GM19395 (cell line): Measurements from ENCODE around the gene CACNA1B.

Source experiments
- ATAC-seq: cut with Tn5 transposase; IDR thresholded peaks from one replicate; pipeline ENCODE4 v1.9.1; 2021; ENCODE audit warnings: mild to moderate bottlenecking, moderate library complexity; ENCODE audit not compliant: unreplicated experiment

Gene CACNA1B

DNA sequence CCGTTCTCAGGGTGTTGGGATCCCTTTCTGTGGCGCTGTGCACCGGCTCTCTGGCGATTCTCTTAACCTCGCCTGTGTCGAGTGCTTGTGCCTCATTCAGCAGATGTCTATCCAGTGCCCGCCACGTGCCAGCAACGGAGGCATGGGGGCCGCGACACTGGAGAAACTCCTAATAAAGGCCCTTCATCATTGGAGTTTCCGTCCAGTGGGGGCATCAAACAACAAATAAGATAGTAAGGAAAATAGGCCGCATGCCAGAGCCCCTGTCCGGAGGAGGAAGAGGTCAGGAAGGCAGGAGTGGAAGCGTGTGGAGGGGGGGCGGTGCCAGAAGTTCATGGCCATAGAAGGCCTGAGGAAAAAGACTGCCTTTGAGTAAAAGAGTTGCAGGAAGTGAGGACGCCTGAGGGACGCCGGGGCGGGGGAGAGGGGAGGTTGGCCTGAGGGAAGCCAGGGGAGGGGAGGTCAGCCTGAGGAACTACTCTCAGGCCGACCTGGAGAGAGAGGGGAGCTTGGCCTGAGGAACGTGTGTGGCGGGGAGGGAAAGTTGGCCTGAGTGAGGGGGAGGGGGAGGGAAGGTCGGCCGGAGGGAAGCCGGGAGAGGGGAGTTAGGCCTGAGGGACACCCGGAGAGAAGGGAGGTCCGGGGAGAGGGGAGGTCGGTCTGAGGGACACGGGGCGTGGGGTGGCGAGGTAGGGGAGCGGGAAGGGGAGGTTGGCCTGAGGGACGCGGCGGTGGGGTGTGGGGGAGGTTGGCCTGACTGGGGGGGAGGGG is 82.2 kb downstream of the CACNA1B start:
- no peak for ATAC-seq

DNA sequence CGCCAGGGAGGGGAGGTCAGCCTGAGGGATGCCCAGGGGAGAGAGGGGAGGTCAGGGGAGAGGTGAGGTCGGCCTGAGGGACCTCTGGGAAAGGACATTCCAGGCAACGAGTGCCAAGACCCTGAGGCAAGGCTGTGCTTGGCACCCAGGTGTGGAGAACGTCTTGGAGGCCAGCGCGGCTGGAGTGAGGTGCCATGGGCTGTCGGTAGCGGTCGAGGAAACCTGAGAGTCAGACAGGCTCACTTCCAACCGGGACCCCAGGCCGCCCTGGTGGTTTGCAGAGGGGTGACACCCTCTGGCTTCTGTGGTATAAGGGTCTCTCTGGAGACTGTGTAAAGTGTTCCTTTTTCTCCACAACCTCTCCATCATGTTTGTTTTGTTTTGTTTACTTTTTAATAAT is 82.9 kb downstream of the CACNA1B start:
- ATAC-seq, result no peak

- ATAC-seq, result no peak
These were observed 85.9 kb downstream of the CACNA1B start for GRCh38 chr9:137963525-137963924.

DNA sequence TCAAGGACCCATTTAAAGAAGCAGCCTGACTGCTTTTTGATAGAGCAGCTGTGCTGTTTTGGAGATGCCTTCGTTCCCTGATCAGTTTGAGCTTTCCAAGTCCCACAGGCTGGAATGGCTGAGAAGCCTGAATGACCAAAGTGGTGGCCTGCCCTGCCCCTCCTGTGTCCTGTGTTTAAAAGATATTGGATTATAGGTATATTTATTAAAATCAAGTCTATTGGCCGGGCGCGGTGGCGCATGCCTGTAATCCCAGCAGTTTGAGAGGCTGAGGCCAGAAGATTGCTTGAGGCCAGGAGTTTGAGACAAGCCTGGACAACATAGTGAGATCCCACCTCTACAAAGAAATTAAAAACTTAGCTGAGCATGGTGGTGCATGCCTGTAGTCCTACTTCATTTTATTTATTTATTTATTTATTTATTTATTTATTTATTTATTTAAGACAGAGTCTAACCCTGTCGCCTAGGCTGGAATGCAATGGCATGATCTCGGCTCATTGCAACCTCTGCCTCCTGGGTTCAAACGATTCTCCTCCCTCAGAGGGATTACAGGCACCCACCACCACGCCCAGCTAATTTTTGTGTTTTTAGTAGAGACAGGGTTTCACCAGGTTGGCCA is 87.7 kb downstream of the CACNA1B start:
- ATAC-seq, result no peak

- no peak for ATAC-seq
These were observed 89.8 kb downstream of the CACNA1B start for GRCh38 chr9:137967280-137967953.

- no peak for ATAC-seq
These were observed 90.7 kb downstream of the CACNA1B start for GRCh38 chr9:137968235-137968634.

DNA sequence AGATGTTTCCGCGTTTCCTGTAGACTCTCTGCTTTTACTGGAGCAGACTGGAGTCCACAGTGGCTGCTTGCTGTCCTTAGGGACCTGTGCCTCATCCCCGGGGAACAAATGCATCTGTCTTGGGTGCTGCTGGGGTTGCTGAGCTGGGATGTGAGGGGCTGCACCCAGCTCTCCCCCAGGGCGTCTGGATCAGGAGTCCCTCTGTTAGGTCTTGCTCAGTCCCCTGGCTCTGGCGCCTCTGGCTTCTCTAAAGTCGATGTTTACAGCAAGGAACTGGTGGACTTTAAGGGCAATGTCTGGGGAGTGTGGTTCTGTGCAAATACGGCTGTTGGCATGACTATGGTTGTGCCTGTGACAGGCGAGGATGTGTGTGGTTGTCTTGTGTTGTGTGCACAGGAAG is 91.4 kb downstream of the CACNA1B start:
- ATAC-seq, result no peak

GRCh38 chr9:137969685-137970084 is 92.1 kb downstream of the CACNA1B start:
- ATAC-seq, result no peak

GRCh38 chr9:137970098-137970497 is 92.5 kb downstream of the CACNA1B start:
- no peak for ATAC-seq

DNA sequence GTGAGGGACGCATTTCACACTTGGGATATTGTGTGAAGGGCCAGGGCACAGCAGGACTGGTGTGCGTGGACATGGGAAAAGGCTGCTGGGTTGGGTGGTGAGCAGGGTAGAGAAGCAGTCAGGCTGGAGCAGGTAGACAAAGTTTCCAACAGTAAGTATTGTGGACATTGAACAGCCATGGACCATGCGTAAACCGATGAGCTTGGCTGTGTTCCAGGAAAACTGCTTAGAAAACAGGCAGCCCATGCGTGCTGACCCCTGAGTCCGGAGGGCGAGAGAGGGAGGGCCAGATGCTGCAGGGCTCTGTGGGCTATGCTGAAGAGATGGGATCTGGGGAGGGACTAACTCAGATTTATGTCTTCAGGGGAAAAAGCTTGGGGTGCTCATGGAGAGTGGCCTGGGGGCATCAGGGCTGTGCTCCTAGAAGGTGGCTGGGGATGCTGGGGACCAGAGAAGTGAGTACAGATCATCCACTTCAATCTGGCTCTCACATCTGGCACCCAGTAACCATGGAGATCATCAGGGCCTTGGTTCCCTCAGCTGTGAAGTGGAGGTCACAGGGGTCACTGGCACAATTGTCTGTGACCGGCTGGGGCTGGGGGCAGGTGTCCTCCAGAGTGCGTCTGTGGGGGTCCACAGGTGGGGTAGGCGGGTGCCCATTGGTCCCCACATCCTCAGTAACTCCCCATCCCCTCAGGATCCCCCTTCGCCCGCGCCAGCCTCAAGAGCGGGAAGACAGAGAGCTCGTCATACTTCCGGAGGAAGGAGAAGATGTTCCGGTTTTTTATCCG is 93.3 kb downstream of the CACNA1B start:
- ATAC-seq, result no peak

GRCh38 chr9:137971477-137972138 is 94.0 kb downstream of the CACNA1B start:
- ATAC-seq, result no peak

GRCh38 chr9:137972355-137972987 is 94.9 kb downstream of the CACNA1B start:
- ATAC-seq, result no peak

- ATAC-seq, result no peak
These were observed 95.4 kb downstream of the CACNA1B start for GRCh38 chr9:137972988-137973470.

- ATAC-seq, result no peak
These were observed 96.3 kb downstream of the CACNA1B start for GRCh38 chr9:137973829-137974416.

GRCh38 chr9:137974746-137975526 is 97.4 kb downstream of the CACNA1B start:
- ATAC-seq, result no peak

- no peak for ATAC-seq
These were observed 97.9 kb downstream of the CACNA1B start for GRCh38 chr9:137975527-137975913.

GRCh38 chr9:137975936-137976565 is 98.5 kb downstream of the CACNA1B start:
- ATAC-seq, result no peak

DNA sequence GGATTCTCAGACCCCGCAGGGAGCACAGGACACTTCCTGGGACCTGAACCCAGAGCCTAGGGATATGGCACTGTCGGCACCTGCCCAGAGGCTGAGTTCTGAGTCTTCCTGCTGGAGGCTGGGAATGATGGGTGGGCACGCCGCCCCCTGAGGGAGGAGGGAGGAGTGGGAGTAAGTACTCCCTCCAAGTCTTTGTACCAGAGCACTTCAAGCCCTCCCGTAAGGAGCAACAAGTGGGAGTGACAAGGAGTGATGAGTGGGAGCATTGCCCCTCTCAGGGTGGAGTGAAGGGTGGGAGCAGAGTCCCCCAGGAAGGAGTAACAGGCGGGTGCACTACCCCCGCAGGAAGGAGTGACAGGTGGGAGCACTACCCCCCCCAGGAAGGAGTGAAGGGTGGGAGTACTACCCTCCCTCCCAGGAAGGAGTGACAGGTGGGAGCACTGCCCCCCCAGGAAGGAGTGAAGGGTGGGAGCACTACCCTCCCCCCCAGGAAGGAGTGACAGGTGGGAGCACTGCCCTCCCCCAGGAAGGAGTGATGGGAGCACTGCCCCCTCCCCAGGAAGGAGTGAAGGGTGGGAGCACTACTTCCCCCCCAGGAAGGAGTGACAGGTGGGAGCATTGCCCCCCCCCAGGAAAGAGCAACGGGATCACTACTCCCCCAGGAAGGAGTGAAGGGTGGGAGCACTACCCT is 100.1 kb downstream of the CACNA1B start:
- ATAC-seq, result no peak
